Hepatocyte (in vitro differentiated cells): ENCODE data around the gene TUNAR. TPM values are rescaled to one million over a fixed set of nuclear protein-coding genes. Genes with fewer than 3 reads are reported as not detected.

Experiments
- DNase-seq: peaks from one replicate; pipeline ENCODE4 v3.0.0-alpha.2; 2016; ENCODE audit warnings: low spot score
- H2AFZ ChIP-seq: fragments of 200-600 bp; sonication (generic); 2 replicates; pipeline ENCODE4 v1.6.0; 2016; ENCODE audit warnings: antibody characterized with exemption, mild to moderate bottlenecking
- H3K27ac ChIP-seq: fragments of 200-600 bp; sonication (generic); 2 replicates; pipeline ENCODE4 v1.5.1; 2016; ENCODE audit warnings: mild to moderate bottlenecking
- H3K27me3 ChIP-seq: fragments of 200-600 bp; sonication (generic); 2 replicates; pipeline ENCODE4 v1.6.1; 2016
- H3K36me3 ChIP-seq: fragments of 200-600 bp; sonication (generic); replicated peaks from 2 replicates; pipeline ENCODE4 v1.5.1; 2016; ENCODE audit warnings: low read depth; ENCODE audit not compliant: insufficient read depth
- H3K4me1 ChIP-seq: fragments of 200-600 bp; sonication (generic); 2 replicates; pipeline ENCODE4 v1.5.1; 2016; ENCODE audit warnings: mild to moderate bottlenecking, moderate library complexity; ENCODE audit not compliant: insufficient read depth
- H3K4me2 ChIP-seq: fragments of 200-600 bp; sonication (generic); 2 replicates; pipeline ENCODE4 v1.6.0; 2016
- H3K4me3 ChIP-seq: fragments of 200-600 bp; sonication (generic); 2 replicates; pipeline ENCODE4 v1.5.1; 2016; ENCODE audit warnings: mild to moderate bottlenecking
- H3K79me2 ChIP-seq: fragments of 200-600 bp; sonication (generic); 2 replicates; pipeline ENCODE4 v1.6.0; 2017; ENCODE audit warnings: mild to moderate bottlenecking
- H3K9me2 ChIP-seq: fragments of 200-600 bp; sonication (generic); replicated peaks from 2 replicates; pipeline ENCODE4 v1.6.0; 2017; ENCODE audit warnings: mild to moderate bottlenecking; ENCODE audit not compliant: insufficient read depth
- H3K9me3 ChIP-seq: fragments of 200-600 bp; sonication (generic); 2 replicates; pipeline ENCODE4 v1.5.1; 2016; ENCODE audit warnings: low read depth, mild to moderate bottlenecking
- H4K20me1 ChIP-seq: fragments of 200-600 bp; sonication (generic); 2 replicates; pipeline ENCODE4 v1.6.0; 2016; ENCODE audit warnings: mild to moderate bottlenecking; ENCODE audit not compliant: insufficient read depth, poor library complexity, severe bottlenecking
- CTCF ChIP-seq: fragments of 200-600 bp; sonication (generic); IDR thresholded peaks from 2 replicates; pipeline ENCODE4 v1.5.1; 2016; ENCODE audit warnings: antibody characterized with exemption, mild to moderate bottlenecking; ENCODE audit not compliant: poor library complexity
- EZH2 ChIP-seq: fragments of 200-600 bp; sonication (generic); IDR thresholded peaks from 2 replicates; pipeline ENCODE4 v1.6.1; 2016; ENCODE audit warnings: antibody characterized with exemption, mild to moderate bottlenecking, borderline replicate concordance
- EZH2phosphoT487 ChIP-seq: fragments of 200-600 bp; sonication (generic); IDR thresholded peaks from one replicate; pipeline ENCODE4 v1.6.1; 2018; ENCODE audit warnings: antibody characterized with exemption, mild to moderate bottlenecking, low read depth, moderate library complexity; ENCODE audit not compliant: unreplicated experiment, severe bottlenecking
- WGBS: methylation state at CpG from one replicate; pipeline ENCODE4 v1.1.6; 2016; ENCODE audit warnings: low lambda C conversion rate; ENCODE audit errors: missing lambda C conversion rate; 5-methylcytosine and 5-hydroxymethylcytosine counted together
- polyA plus RNA-seq: library from polyadenylated mRNA; unstranded; fragments of >200 nt; fragmentation: Nextera tagmentation; extraction: Ambion mirVana; gene quantifications from 2 replicates; pipeline ENCODE4 v1.2.1, GENCODE V29; 2016
- total RNA-seq: library from RNA; depleted of rRNA; stranded (reverse); fragments of >200 nt; gene quantifications from 2 replicates; pipeline ENCODE4 v1.2.3, GENCODE V29; 2014

TUNAR gene
- total and polyA plus RNA-seq, 2 experiments from 2014 or later, result 0.13 TPM; not detected in 1

GRCh38 chr14:95850429-95850828 lies 26.2 kb upstream of the TUNAR start:
- Histone ChIP-seq H2AFZ (no peak overlapping the region), H3K4me3 (no peak overlapping the region), H3K4me2 (no peak overlapping the region), H3K27me3 (peaks cover 8% of the 10 kb centered on the region), H3K79me2 (no peaks in the 10 kb centered on the region), H3K9me3 (no peaks in the 10 kb centered on the region), H3K27ac (no peak overlapping the region), H4K20me1 (no peaks in the 10 kb centered on the region), H3K36me3 (no peaks in the 10 kb centered on the region), H3K9me2 (no peaks in the 10 kb centered on the region), H3K4me1 (no peaks in the 10 kb centered on the region)
- no peak for DNase-seq
- TF ChIP-seq CTCF, result no peak
- no peak for TF ChIP-seq EZH2phosphoT487
- no peak for TF ChIP-seq EZH2
- WGBS, result 74% methylated on average over 4 of the region's 4 CpGs

DNA sequence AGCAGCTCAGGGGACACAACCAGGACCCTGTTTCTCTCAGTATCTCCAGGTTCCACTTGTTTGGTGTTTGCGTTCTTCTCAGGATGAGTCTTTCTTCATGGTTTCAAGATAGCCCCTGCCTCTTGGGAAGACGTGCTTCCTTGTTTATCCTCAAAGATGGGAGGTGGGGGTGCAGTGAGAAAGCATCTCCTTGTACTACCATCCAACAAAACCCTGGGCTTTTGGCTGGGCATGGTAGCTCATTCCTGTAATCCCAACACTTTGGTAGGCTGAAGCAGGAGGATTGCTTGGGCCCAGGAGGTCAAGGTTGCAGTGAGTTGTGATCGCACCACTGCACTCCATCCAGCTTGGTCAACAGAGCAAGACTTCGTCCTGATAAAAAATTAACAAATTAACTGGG lies 21.0 kb upstream of the TUNAR start:
- DNase-seq, result no peak
- Histone ChIP-seq H3K9me2 (no peaks in the 10 kb centered on the region), H3K27me3 (no peaks in the 10 kb centered on the region), H2AFZ (no peak overlapping the region), H3K9me3 (no peaks in the 10 kb centered on the region), H3K4me3 (no peak overlapping the region), H3K4me1 (no peaks in the 10 kb centered on the region), H4K20me1 (no peaks in the 10 kb centered on the region), H3K27ac (no peak overlapping the region), H3K4me2 (no peak overlapping the region), H3K36me3 (no peaks in the 10 kb centered on the region), H3K79me2 (no peaks in the 10 kb centered on the region)
- 86% methylated on average over 4 of the region's 4 CpGs for WGBS
- TF ChIP-seq EZH2phosphoT487 (no peak), EZH2 (no peak), CTCF (no peak)

DNA sequence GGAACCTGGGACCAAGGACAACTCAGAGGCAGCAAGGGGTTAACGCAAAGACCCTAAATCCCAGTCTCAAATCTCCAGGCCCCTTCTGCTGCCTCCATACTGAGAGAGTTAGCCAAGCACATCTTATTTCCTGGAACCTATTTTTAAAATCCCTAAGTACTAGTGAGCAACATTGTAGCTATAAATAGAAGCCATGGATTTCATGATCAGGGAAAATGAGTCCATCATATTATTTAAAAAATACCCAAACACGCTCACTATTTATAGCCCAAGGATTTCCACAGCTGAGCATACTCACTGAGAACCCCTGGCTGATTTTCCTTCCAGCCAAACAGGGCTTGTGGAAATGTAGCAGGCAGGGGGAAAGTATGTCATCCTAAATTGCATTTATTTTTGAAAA lies 19.4 kb upstream of the TUNAR start:
- Histone ChIP-seq H3K36me3 (no peaks in the 10 kb centered on the region), H2AFZ (no peak overlapping the region), H3K79me2 (no peaks in the 10 kb centered on the region), H3K4me2 (no peak overlapping the region), H3K27ac (no peak overlapping the region), H4K20me1 (no peaks in the 10 kb centered on the region), H3K4me3 (no peak overlapping the region), H3K9me3 (no peaks in the 10 kb centered on the region), H3K4me1 (no peaks in the 10 kb centered on the region), H3K27me3 (no peaks in the 10 kb centered on the region), H3K9me2 (no peaks in the 10 kb centered on the region)
- DNase-seq, result no peak
- TF ChIP-seq EZH2 (no peak), CTCF (no peak), EZH2phosphoT487 (no peak)
- 88% methylated on average over 2 of the region's 2 CpGs for WGBS

DNA sequence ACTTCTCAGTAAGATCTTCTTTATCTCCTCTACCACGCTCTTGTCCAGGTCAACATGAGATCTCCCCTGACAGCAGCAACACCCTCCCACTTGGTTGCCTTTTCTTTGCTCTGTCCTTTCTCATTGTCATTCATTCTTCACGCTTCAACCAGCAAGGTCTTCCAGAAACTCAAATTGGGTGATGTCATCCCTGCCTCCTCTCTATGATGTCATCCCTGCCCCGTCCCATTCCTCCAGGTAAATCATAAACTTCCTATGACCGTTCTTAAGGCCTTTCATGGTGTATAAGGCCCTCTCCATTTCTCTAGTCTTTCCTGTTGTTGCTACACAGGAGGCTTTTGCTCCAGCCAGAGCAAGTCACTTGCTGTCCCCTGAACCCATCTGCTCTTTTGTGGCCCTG lies 17.7 kb upstream of the TUNAR start:
- Histone ChIP-seq H3K9me2 (no peaks in the 10 kb centered on the region), H3K36me3 (no peaks in the 10 kb centered on the region), H3K4me2 (no peak overlapping the region), H2AFZ (no peak overlapping the region), H3K27ac (no peak overlapping the region), H4K20me1 (no peaks in the 10 kb centered on the region), H3K4me1 (no peaks in the 10 kb centered on the region), H3K9me3 (no peaks in the 10 kb centered on the region), H3K79me2 (no peaks in the 10 kb centered on the region), H3K27me3 (no peaks in the 10 kb centered on the region), H3K4me3 (no peak overlapping the region)
- DNase-seq, result no peak
- WGBS, result 71% methylated on average over 4 of the region's 4 CpGs
- TF ChIP-seq CTCF (no peak), EZH2 (no peak), EZH2phosphoT487 (no peak)
